Keratinocyte (primary cell): ENCODE results near the gene HINT2. TPM values are rescaled to one million over a fixed set of nuclear protein-coding genes. Genes with fewer than 3 reads are reported as not detected.

Experiments used
- DNase-seq: peaks from one replicate; pipeline ENCODE4 v3.0.0-alpha.2; 2011; ENCODE audit warnings: low read depth, missing footprints, low spot score
- FAIRE-seq: peaks from 2 replicates; lab custom pipeline; 2011; peaks lifted over from hg19 to GRCh38; lab: Jason Lieb, UNC
- H2AFZ ChIP-seq: 2 replicates; pipeline ENCODE4 v1.6.0; 2012; ENCODE audit warnings: low read length, control low read depth, inconsistent platforms; ENCODE audit not compliant: control insufficient read depth
- H3K27ac ChIP-seq: 2 replicates; pipeline ENCODE4 v1.5.1; 2011; ENCODE audit warnings: low read length; ENCODE audit not compliant: control insufficient read depth, insufficient read depth
- H3K27me3 ChIP-seq: 3 replicates; pipeline ENCODE4 v1.6.0; 2011; ENCODE audit warnings: low read length; ENCODE audit not compliant: control insufficient read depth, insufficient read depth; ENCODE audit errors: extremely low read depth
- H3K36me3 ChIP-seq, 2 experiments: 2 replicates in 1 of 2; 3 replicates in 1 of 2; pipeline ENCODE4 v1.5.1; 2011; ENCODE audit warnings: low read length in 2 of 2, mild to moderate bottlenecking in 1 of 2; ENCODE audit not compliant: control insufficient read depth in 2 of 2, insufficient read depth in 2 of 2; ENCODE audit errors: extremely low read depth in 1 of 2
- H3K4me1 ChIP-seq: 3 replicates; pipeline ENCODE4 v1.5.1; 2011; ENCODE audit warnings: low read length; ENCODE audit not compliant: control insufficient read depth, insufficient read depth; ENCODE audit errors: extremely low read depth
- H3K4me2 ChIP-seq: 3 replicates; pipeline ENCODE4 v1.6.0; 2011; ENCODE audit warnings: low read depth, low read length; ENCODE audit not compliant: control insufficient read depth, insufficient read depth; ENCODE audit errors: extremely low read depth
- H3K4me3 ChIP-seq, 3 experiments: fragments of 200-600 bp in 1 of 3; sonication (generic) in 1 of 3; 2 replicates in 2 of 3; 3 replicates in 1 of 3; pipeline ENCODE4 v1.5.1; 2011 to 2016; ENCODE audit warnings: low read length in 3 of 3, mild to moderate bottlenecking in 3 of 3, control low read depth in 2 of 3, inconsistent platforms in 1 of 3, low read depth in 1 of 3, mixed read lengths in 1 of 3, mixed run types in 1 of 3, moderate library complexity in 1 of 3; ENCODE audit not compliant: control insufficient read depth in 2 of 3, insufficient read depth in 2 of 3; ENCODE audit errors: extremely low read depth in 1 of 3
- H3K79me2 ChIP-seq: 2 replicates; pipeline ENCODE4 v1.6.0; 2012; ENCODE audit warnings: low read length; ENCODE audit not compliant: control insufficient read depth, insufficient read depth
- H3K9ac ChIP-seq: 3 replicates; pipeline ENCODE4 v1.6.0; 2011; ENCODE audit warnings: low read length; ENCODE audit not compliant: control insufficient read depth, insufficient read depth; ENCODE audit errors: extremely low read depth
- H3K9me1 ChIP-seq: 3 replicates; pipeline ENCODE4 v1.6.0; 2011; ENCODE audit warnings: low read length; ENCODE audit not compliant: control insufficient read depth, insufficient read depth; ENCODE audit errors: extremely low read depth
- H3K9me3 ChIP-seq: 2 replicates; pipeline ENCODE4 v1.5.1; 2012; ENCODE audit warnings: low read depth, low read length; ENCODE audit not compliant: control insufficient read depth
- H4K20me1 ChIP-seq: 3 replicates; pipeline ENCODE4 v1.6.0; 2011; ENCODE audit warnings: low read length; ENCODE audit not compliant: control insufficient read depth, insufficient read depth; ENCODE audit errors: extremely low read depth
- CTCF ChIP-seq, 3 experiments: IDR thresholded peaks in 1 of 3; conservative IDR thresholded peaks in 1 of 3; optimal IDR thresholded peaks in 1 of 3; 2 replicates in 2 of 3; 3 replicates in 1 of 3; pipeline versions ENCODE3 to v1.5.1; 2011; ENCODE audit warnings: low read length in 3 of 3, mild to moderate bottlenecking in 3 of 3, moderate library complexity in 2 of 3, control low read depth in 1 of 3, inconsistent platforms in 1 of 3; ENCODE audit not compliant: insufficient read depth in 2 of 3; ENCODE audit errors: extremely low read depth in 1 of 3
- EZH2 ChIP-seq: IDR thresholded peaks from one replicate; pipeline ENCODE4 v1.6.1; 2012; ENCODE audit warnings: inconsistent platforms, mild to moderate bottlenecking, low read length, moderate library complexity
- dilution Hi-C: fragments of 300-500 bp; cut with MboI; formaldehyde crosslinking; loops from one replicate; pipeline ENCODE4 v1.7.0; 2020; ENCODE audit warnings: low sequenced_read_pairs; ENCODE audit not compliant: extremely low pct_ligation_motif_present
- polyA plus RNA-seq, 5 experiments: library from polyadenylated mRNA; depleted of rRNA in 3 of 5; stranded (reverse) in 3 of 5; stranded (forward) in 1 of 5; unstranded in 1 of 5; fragments of >200 nt; gene quantifications; 1 replicate in 1 of 5; 2 replicates in 3 of 5; 3 replicates in 1 of 5; pipeline versions ENCODE4 v1.2.1 to v1.2.3, GENCODE V29; 2011 to 2012; ENCODE audit warnings: missing spikeins in 2 of 5, low read depth in 1 of 5, low replicate concordance in 1 of 5

HINT2 gene
- polyA plus RNA-seq, 1 donor (not counting 4 experiments of a cell fraction or from before 2014, with no cell fraction given) = 16.6 TPM

- TF ChIP-seq CTCF (optimal IDR thresholded peaks at IDR 0.05 in 1 of 3, IDR thresholded peaks at IDR 0.05 in 1 of 3, conservative IDR thresholded peaks at IDR 0.05 in 1 of 3; ENCODE audit: extremely low read depth in 1 of 3, insufficient read depth in 2 of 3, low read length in 3 of 3) (no peak), EZH2 (no peak)
Observed at GRCh38 chr9:35783418-35783817, 31.4 kb downstream of the HINT2 start.

DNA sequence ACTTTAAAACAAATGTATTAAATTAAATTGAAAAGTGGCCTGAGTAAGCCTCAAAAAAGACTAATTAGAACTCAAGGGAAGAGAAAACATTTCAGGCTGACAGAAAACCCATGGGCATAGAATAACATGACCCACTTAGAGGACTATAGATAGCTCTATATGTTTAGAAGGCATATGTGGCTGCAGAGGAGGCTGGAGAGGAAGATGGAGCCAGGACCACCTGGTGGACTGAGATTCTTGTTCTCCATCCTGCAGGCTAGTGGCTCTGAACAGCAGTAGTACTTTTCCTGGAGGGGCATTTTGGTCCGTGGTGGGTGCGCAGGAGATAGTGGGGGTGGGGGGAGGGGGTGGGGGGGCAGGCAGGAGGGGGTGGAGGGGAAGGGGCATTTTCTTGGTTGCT lies 33.8 kb downstream of the HINT2 start:
- Histone ChIP-seq H2AFZ (no peak overlapping the region), H3K9ac (no peak overlapping the region), H3K27me3 (no peaks in the 10 kb centered on the region), H4K20me1 (no peaks in the 10 kb centered on the region), H3K4me2 (no peak overlapping the region), H3K4me1 (no peaks in the 10 kb centered on the region), H3K36me3 (no peaks in the 10 kb centered on the region), H3K4me3 (no peak overlapping the region), H3K79me2 (no peaks in the 10 kb centered on the region), H3K9me3 (no peaks in the 10 kb centered on the region), H3K9me1 (no peaks in the 10 kb centered on the region), H3K27ac (no peak overlapping the region)
- no peak for DNase-seq
- no peak for FAIRE-seq
- TF ChIP-seq EZH2 (no peak), CTCF (optimal IDR thresholded peaks at IDR 0.05 in 1 of 3, IDR thresholded peaks at IDR 0.05 in 1 of 3, conservative IDR thresholded peaks at IDR 0.05 in 1 of 3; ENCODE audit: extremely low read depth in 1 of 3, insufficient read depth in 2 of 3, low read length in 3 of 3) (no peak)
- dilution Hi-C loops = no loop called here

More at GRCh38 chr9:35783418-35783817, 31.4 kb downstream of the HINT2 start:
- no peaks in the 10 kb centered on the region for H4K20me1 ChIP-seq
- H3K4me2 ChIP-seq = no peak overlapping the region
- dilution Hi-C loops = no loop called here
- FAIRE-seq (no peak), DNase-seq (no peak)
- no peaks in the 10 kb centered on the region for H3K79me2 ChIP-seq
- no peaks in the 10 kb centered on the region for H3K4me1 ChIP-seq
- H3K27ac ChIP-seq = no peak overlapping the region
- no peaks in the 10 kb centered on the region for H3K9me1 ChIP-seq
- no peak overlapping the region for H2AFZ ChIP-seq
- H3K9ac ChIP-seq = no peak overlapping the region
- no peaks in the 10 kb centered on the region for H3K9me3 ChIP-seq
- H3K36me3 ChIP-seq = no peaks in the 10 kb centered on the region
- H3K4me3 ChIP-seq = no peak overlapping the region
- H3K27me3 ChIP-seq = no peaks in the 10 kb centered on the region
